MM.1S (cell line): Measurements from ENCODE around the gene NGEF.

ENCODE experiments used
- CTCF ChIP-seq: fragments of 300-600 bp; sonication (generic); IDR thresholded peaks from 2 replicates; pipeline ENCODE4 v1.5.1; 2016; ENCODE audit warnings: antibody characterized with exemption, low read length, mixed read lengths
- EZH2 ChIP-seq: fragments of 300-600 bp; sonication (generic); optimal IDR thresholded peaks from 2 replicates; pipeline ENCODE3; 2017; ENCODE audit warnings: low read depth, mild to moderate bottlenecking, antibody characterized with exemption, low read length, mixed read lengths
- EZH2phosphoT487 ChIP-seq: fragments of 300-600 bp; sonication (generic); IDR thresholded peaks from 2 replicates; pipeline ENCODE4 v1.6.1; 2018; ENCODE audit warnings: antibody characterized with exemption, low read length

- no peak for TF ChIP-seq EZH2
- no peak for TF ChIP-seq CTCF
- no peak for TF ChIP-seq EZH2phosphoT487
Measured at GRCh38 chr2:232838406-232838874, 174.6 kb downstream of the NGEF start.
